Measurements from ENCODE around the gene CPNE2.

The CPNE2 gene

DNA sequence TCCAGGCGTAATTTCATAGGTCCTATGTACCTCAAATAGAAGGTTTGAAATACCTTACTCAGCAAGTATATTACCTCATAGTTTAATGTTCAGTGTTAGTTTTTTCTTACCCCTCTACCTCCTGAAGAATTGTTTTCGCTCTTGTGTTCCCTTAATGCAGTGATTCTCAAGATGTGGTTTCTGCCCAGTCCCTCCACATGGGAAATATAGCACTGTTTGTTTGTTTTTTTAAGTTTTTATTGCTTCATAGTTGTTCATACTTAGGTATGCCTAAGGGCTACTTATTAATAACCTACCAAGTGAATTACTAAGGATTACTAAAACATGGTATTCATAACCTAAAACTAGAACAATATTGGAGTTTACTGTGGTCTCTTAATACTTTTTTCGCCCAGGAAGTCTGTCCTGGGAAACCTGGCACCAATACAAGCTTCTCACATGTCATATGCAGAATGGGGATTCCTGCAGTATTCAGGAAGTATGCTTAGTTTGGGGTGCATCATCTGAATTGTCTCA, 98.7 kb downstream of the CPNE2 start:
- Histone ChIP-seq H2BK12ac (ENCODE audit: low read length) (no peak overlapping the region), H4K8ac (ENCODE audit: low read depth, low read length) (no peak overlapping the region), H3K14ac (ENCODE audit: low read length) (no peak overlapping the region), H2AK5ac (ENCODE audit: low read depth, low read length) (no peak overlapping the region), H3K23ac (ENCODE audit: low read depth, low read length, poor library complexity) (no peak overlapping the region), H3K27me3 (ENCODE audit: control insufficient read depth in 3 of 3, insufficient read depth in 3 of 3, low read depth in 1 of 3, low read length in 3 of 3) (no peaks in the 10 kb centered on the region), H3K4me2 (ENCODE audit: insufficient read depth, low read length, poor library complexity, severe bottlenecking) (no peak overlapping the region), H3K18ac (ENCODE audit: low read length) (no peak overlapping the region), H3K4ac (ENCODE audit: low read length) (no peak overlapping the region), H3K79me1 (ENCODE audit: low read depth, low read length) (peaks cover 8% of the 10 kb centered on the region), H2BK5ac (ENCODE audit: low read length) (no peak overlapping the region), H2BK120ac (ENCODE audit: low read depth, low read length) (no peak overlapping the region), H2AFZ (ENCODE audit: low read length) (no peak overlapping the region), H3K36me3 (replicated peaks in 1 of 2; ENCODE audit: control insufficient read depth in 2 of 2, insufficient read depth in 2 of 2, low read length in 2 of 2) (peaks cover 0 to 36% of the 10 kb centered on the region in 2 donors), H2BK15ac (ENCODE audit: low read length) (no peak overlapping the region), H3K9ac (ENCODE audit: low read depth, low read length, poor library complexity) (no peak overlapping the region), H3K9me3 (replicated peaks in 1 of 2; ENCODE audit: control insufficient read depth in 2 of 2, insufficient read depth in 1 of 2, low read depth in 1 of 2, low read length in 2 of 2) (peaks cover 0 to 3% of the 10 kb centered on the region in 2 donors), H3K4me3 (ENCODE audit: low read length in 2 of 2) (no peak overlapping the region), H3K27ac (replicated peaks; ENCODE audit: low read length) (no peak overlapping the region), H3K4me1 (ENCODE audit: control insufficient read depth in 2 of 2, insufficient read depth in 1 of 2, low read depth in 1 of 2, low read length in 2 of 2) (peaks cover 0 to 3% of the 10 kb centered on the region in 2 donors), H4K91ac (ENCODE audit: low read depth, low read length, poor library complexity) (no peak overlapping the region)
- WGBS, 2 donors (ENCODE audit: extremely low coverage in 2 of 2, insufficient read length in 2 of 2, insufficient replicate concordance in 1 of 2) = no CpG with 5 or more reads among the region's 3 CpGs
- DNase-seq (ENCODE audit: low spot score) = no peak

DNA sequence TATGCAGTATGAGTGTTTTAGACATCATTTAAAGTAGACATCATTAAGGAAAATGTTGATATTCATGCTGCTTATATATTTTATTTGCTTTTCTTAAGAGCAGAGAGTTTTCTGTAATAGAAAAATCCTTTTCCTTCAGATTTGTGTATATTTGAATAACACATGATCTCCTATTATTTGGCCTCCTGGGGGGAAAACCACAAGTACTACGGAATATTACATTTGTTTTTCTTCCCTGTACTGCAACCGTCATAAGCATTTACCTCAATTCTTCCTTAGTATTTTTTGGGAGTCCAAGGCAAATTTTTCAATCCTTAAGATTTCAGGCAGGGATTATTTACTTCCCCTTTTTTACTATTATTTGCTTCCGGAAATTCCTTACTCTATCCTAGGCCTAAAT, 99.8 kb downstream of the CPNE2 start:
- Histone ChIP-seq H3K36me3 (replicated peaks in 1 of 2; ENCODE audit: control insufficient read depth in 2 of 2, insufficient read depth in 2 of 2, low read length in 2 of 2) (peaks cover 0 to 43% of the 10 kb centered on the region in 2 donors), H3K27me3 (ENCODE audit: control insufficient read depth in 3 of 3, insufficient read depth in 3 of 3, low read depth in 1 of 3, low read length in 3 of 3) (no peaks in the 10 kb centered on the region)

GRCh38 chr16:57192720-57193486, 100.5 kb downstream of the CPNE2 start:
- no peak for DNase-seq (ENCODE audit: low spot score)
- Histone ChIP-seq H3K14ac (ENCODE audit: low read length) (no peak overlapping the region), H3K36me3 (replicated peaks in 1 of 2; ENCODE audit: control insufficient read depth in 2 of 2, insufficient read depth in 2 of 2, low read length in 2 of 2) (peaks cover 0 to 43% of the 10 kb centered on the region in 2 donors), H3K4me2 (ENCODE audit: insufficient read depth, low read length, poor library complexity, severe bottlenecking) (no peak overlapping the region), H2AK5ac (ENCODE audit: low read depth, low read length) (no peak overlapping the region), H4K91ac (ENCODE audit: low read depth, low read length, poor library complexity) (no peak overlapping the region), H3K27me3 (ENCODE audit: control insufficient read depth in 3 of 3, insufficient read depth in 3 of 3, low read depth in 1 of 3, low read length in 3 of 3) (no peaks in the 10 kb centered on the region), H2BK15ac (ENCODE audit: low read length) (no peak overlapping the region), H3K4me1 (ENCODE audit: control insufficient read depth in 2 of 2, insufficient read depth in 1 of 2, low read depth in 1 of 2, low read length in 2 of 2) (peaks cover 0 to under 1% of the 10 kb centered on the region in 2 donors), H2BK12ac (ENCODE audit: low read length) (no peak overlapping the region), H3K9me3 (replicated peaks in 1 of 2; ENCODE audit: control insufficient read depth in 2 of 2, insufficient read depth in 1 of 2, low read depth in 1 of 2, low read length in 2 of 2) (peaks cover 0 to 3% of the 10 kb centered on the region in 2 donors), H2AFZ (ENCODE audit: low read length) (no peak overlapping the region), H3K27ac (replicated peaks; ENCODE audit: low read length) (no peak overlapping the region), H3K4me3 (ENCODE audit: low read length in 2 of 2) (no peak overlapping the region), H3K4ac (ENCODE audit: low read length) (no peak overlapping the region), H3K18ac (ENCODE audit: low read length) (no peak overlapping the region), H3K79me1 (ENCODE audit: low read depth, low read length) (peaks cover 4% of the 10 kb centered on the region), H2BK120ac (ENCODE audit: low read depth, low read length) (no peak overlapping the region), H2BK5ac (ENCODE audit: low read length) (no peak overlapping the region), H3K23ac (ENCODE audit: low read depth, low read length, poor library complexity) (no peak overlapping the region), H3K9ac (ENCODE audit: low read depth, low read length, poor library complexity) (no peak overlapping the region), H4K8ac (ENCODE audit: low read depth, low read length) (no peak overlapping the region)
- WGBS, 2 donors (ENCODE audit: extremely low coverage in 2 of 2, insufficient read length in 2 of 2, insufficient replicate concordance in 1 of 2) = no CpG with 5 or more reads among the region's 7 CpGs

More for the DNA sequence above, 99.8 kb downstream of the CPNE2 start:
- no peak overlapping the region for H2AFZ ChIP-seq (ENCODE audit: low read length)
- no peak overlapping the region for H3K23ac ChIP-seq (ENCODE audit: low read depth, low read length, poor library complexity)
- H2BK5ac ChIP-seq (ENCODE audit: low read length) = no peak overlapping the region
- H3K4me3 ChIP-seq (ENCODE audit: low read length in 2 of 2) = no peak overlapping the region
- no peak overlapping the region for H3K4me2 ChIP-seq (ENCODE audit: insufficient read depth, low read length, poor library complexity, severe bottlenecking)
- no peak overlapping the region for H4K91ac ChIP-seq (ENCODE audit: low read depth, low read length, poor library complexity)
- H2BK120ac ChIP-seq (ENCODE audit: low read depth, low read length) = no peak overlapping the region
- H3K9ac ChIP-seq (ENCODE audit: low read depth, low read length, poor library complexity) = no peak overlapping the region
- no peak overlapping the region for H2AK5ac ChIP-seq (ENCODE audit: low read depth, low read length)
- no peak overlapping the region for H3K27ac ChIP-seq (replicated peaks; ENCODE audit: low read length)
- H2BK15ac ChIP-seq (ENCODE audit: low read length) = no peak overlapping the region
- H4K8ac ChIP-seq (ENCODE audit: low read depth, low read length) = no peak overlapping the region
- no peak overlapping the region for H2BK12ac ChIP-seq (ENCODE audit: low read length)
- peaks cover 0 to 3% of the 10 kb centered on the region in 2 donors for H3K4me1 ChIP-seq (ENCODE audit: control insufficient read depth in 2 of 2, insufficient read depth in 1 of 2, low read depth in 1 of 2, low read length in 2 of 2)
- no peak for DNase-seq (ENCODE audit: low spot score)
- no CpG with 5 or more reads among the region's 3 CpGs for WGBS, 2 donors (ENCODE audit: extremely low coverage in 2 of 2, insufficient read length in 2 of 2, insufficient replicate concordance in 1 of 2)
- H3K14ac ChIP-seq (ENCODE audit: low read length) = no peak overlapping the region
- H3K9me3 ChIP-seq (replicated peaks in 1 of 2; ENCODE audit: control insufficient read depth in 2 of 2, insufficient read depth in 1 of 2, low read depth in 1 of 2, low read length in 2 of 2) = peaks cover 0 to 3% of the 10 kb centered on the region in 2 donors
- no peak overlapping the region for H3K4ac ChIP-seq (ENCODE audit: low read length)
- H3K79me1 ChIP-seq (ENCODE audit: low read depth, low read length) = peaks cover 4% of the 10 kb centered on the region
- H3K18ac ChIP-seq (ENCODE audit: low read length) = no peak overlapping the region

GRCh38 chr16:57194512-57194911, 102.1 kb downstream of the CPNE2 start:
- Histone ChIP-seq H3K27ac (replicated peaks; ENCODE audit: low read length) (no peak overlapping the region), H3K14ac (ENCODE audit: low read length) (no peak overlapping the region), H3K9me3 (replicated peaks in 1 of 2; ENCODE audit: control insufficient read depth in 2 of 2, insufficient read depth in 1 of 2, low read depth in 1 of 2, low read length in 2 of 2) (peaks cover 0 to 16% of the 10 kb centered on the region in 2 donors), H3K4me2 (ENCODE audit: insufficient read depth, low read length, poor library complexity, severe bottlenecking) (no peak overlapping the region), H3K4me3 (ENCODE audit: low read length in 2 of 2) (no peak overlapping the region), H4K91ac (ENCODE audit: low read depth, low read length, poor library complexity) (no peak overlapping the region), H3K4ac (ENCODE audit: low read length) (no peak overlapping the region), H2BK120ac (ENCODE audit: low read depth, low read length) (no peak overlapping the region), H2BK12ac (ENCODE audit: low read length) (no peak overlapping the region), H2BK15ac (ENCODE audit: low read length) (no peak overlapping the region), H3K18ac (ENCODE audit: low read length) (no peak overlapping the region), H3K23ac (ENCODE audit: low read depth, low read length, poor library complexity) (no peak overlapping the region), H3K27me3 (ENCODE audit: control insufficient read depth in 3 of 3, insufficient read depth in 3 of 3, low read depth in 1 of 3, low read length in 3 of 3) (no peaks in the 10 kb centered on the region), H4K8ac (ENCODE audit: low read depth, low read length) (no peak overlapping the region), H2BK5ac (ENCODE audit: low read length) (no peak overlapping the region), H3K4me1 (ENCODE audit: control insufficient read depth in 2 of 2, insufficient read depth in 1 of 2, low read depth in 1 of 2, low read length in 2 of 2) (no peaks in the 10 kb centered on the region), H3K79me1 (ENCODE audit: low read depth, low read length) (peaks cover 4% of the 10 kb centered on the region), H2AK5ac (ENCODE audit: low read depth, low read length) (no peak overlapping the region), H3K9ac (ENCODE audit: low read depth, low read length, poor library complexity) (no peak overlapping the region), H3K36me3 (replicated peaks in 1 of 2; ENCODE audit: control insufficient read depth in 2 of 2, insufficient read depth in 2 of 2, low read length in 2 of 2) (peaks cover 0 to 46% of the 10 kb centered on the region in 2 donors), H2AFZ (ENCODE audit: low read length) (no peak overlapping the region)
- no peak for DNase-seq (ENCODE audit: low spot score)

Data from neuronal stem cell (in vitro differentiated cells).